GM18505 (cell line): ENCODE data around the gene RPL27A.

Experiments
- ATAC-seq: cut with Tn5 transposase; IDR thresholded peaks from one replicate; pipeline ENCODE4 v1.9.1; 2021; ENCODE audit not compliant: unreplicated experiment
- POLR2A ChIP-seq: IDR thresholded peaks from 4 replicates; pipeline ENCODE4 v1.6.1; 2011; ENCODE audit warnings: borderline replicate concordance; ENCODE audit not compliant: insufficient read depth, insufficient read length; ENCODE audit errors: extremely low read depth

RPL27A gene

GRCh38 chr11:8729837-8730696 is 47.5 kb downstream of the RPL27A start:
- ATAC-seq = no peak
- no peak for TF ChIP-seq POLR2A

- no peak for TF ChIP-seq POLR2A
- no peak for ATAC-seq
Measured at GRCh38 chr11:8730697-8731020, 48.1 kb downstream of the RPL27A start.

- ATAC-seq = no peak
- no peak for TF ChIP-seq POLR2A
Measured at GRCh38 chr11:8731647-8732323, 49.2 kb downstream of the RPL27A start.

- ATAC-seq = peak; percentile 79
- no peak for TF ChIP-seq POLR2A
Measured at GRCh38 chr11:8732324-8732670, 49.7 kb downstream of the RPL27A start.

- ATAC-seq = no peak
- no peak for TF ChIP-seq POLR2A
Measured at GRCh38 chr11:8732748-8733241, 50.2 kb downstream of the RPL27A start.

GRCh38 chr11:8733852-8734251 is 51.3 kb downstream of the RPL27A start:
- no peak for TF ChIP-seq POLR2A
- ATAC-seq = no peak

GRCh38 chr11:8735094-8735493 is 52.5 kb downstream of the RPL27A start:
- no peak for ATAC-seq
- no peak for TF ChIP-seq POLR2A

- no peak for TF ChIP-seq POLR2A
- ATAC-seq = no peak
Measured at GRCh38 chr11:8739309-8739793, 56.8 kb downstream of the RPL27A start.
